Sciatic nerve (tissue), 2 donors: ENCODE measurements around the gene SORL1. TPM values are rescaled to one million over a fixed set of nuclear protein-coding genes. Genes with fewer than 3 reads are reported as not detected.
A peak's percentile ranks its signal among the peaks of the same experiment; 100 is the strongest.
"Not testable (repeated sequence)": the region's sequence is repeated elsewhere in the genome, so short reads cannot be mapped to it uniquely, and the experiment has no call there.

ENCODE experiments used
- ATAC-seq: fragments of 200-7000 bp; cut with Tn5 transposase; one replicate; pipeline ENCODE4 v1.9.1; 2020; ENCODE audit warnings: mild to moderate bottlenecking, moderate library complexity
- DNase-seq: peaks from one replicate; pipeline ENCODE4 v3.0.0-alpha.2; 2020; ENCODE audit warnings: low spot score
- intact Hi-C: fragments of 100-400 bp; cut with DNase I; formaldehyde crosslinking; loops from one replicate; pipeline ENCODE4 v1.14.2; 2022
- total RNA-seq: library from RNA; stranded (reverse); fragmentation: NEBNext Ultra II Directional; extraction: Animal tissue kit (Norgen Biotek cat#: 25700); gene quantifications from one replicate; pipeline ENCODE4 v1.2.1, GENCODE V29; 2021
- donor health status: DM: no; HTN: no; CAD: no.
- donor health status: DM: no; HTN: no; CAD: no.

The SORL1 gene
- total RNA-seq, 1 donor from 2014 or later = 45.1 TPM

- ATAC-seq, intact Hi-C loops, DNase-seq: not testable (repeated sequence)
Observed at GRCh38 chr11:121569332-121570299, 117.5 kb downstream of the SORL1 start.

GRCh38 chr11:121570453-121570852 lies 118.3 kb downstream of the SORL1 start:
- intact Hi-C loops = no loop called here
- DNase-seq = no peak
- ATAC-seq = no peak

GRCh38 chr11:121571506-121571905 lies 119.4 kb downstream of the SORL1 start:
- DNase-seq = no peak
- ATAC-seq = no peak
- intact Hi-C loops = no loop called here

GRCh38 chr11:121572571-121573059 lies 120.5 kb downstream of the SORL1 start:
- intact Hi-C loops = no loop called here
- no peak for DNase-seq
- ATAC-seq = no peak

GRCh38 chr11:121574801-121575200 lies 122.7 kb downstream of the SORL1 start:
- ATAC-seq (no peak), DNase-seq (no peak)
- intact Hi-C loops = no loop called here

GRCh38 chr11:121575250-121575962 lies 123.3 kb downstream of the SORL1 start:
- intact Hi-C loops = no loop called here
- ATAC-seq = peak; percentile 91
- DNase-seq = no peak

- intact Hi-C loops = no loop called here
- DNase-seq = no peak
- no peak for ATAC-seq
Observed at GRCh38 chr11:121575963-121576290, 123.8 kb downstream of the SORL1 start.

GRCh38 chr11:121576531-121576930 lies 124.4 kb downstream of the SORL1 start:
- intact Hi-C loops = no loop called here
- ATAC-seq (peak; percentile 43), DNase-seq (no peak)

GRCh38 chr11:121577106-121577848 lies 125.2 kb downstream of the SORL1 start:
- DNase-seq (no peak), ATAC-seq (no peak)
- intact Hi-C loops = no loop called here

GRCh38 chr11:121578251-121578976 lies 126.3 kb downstream of the SORL1 start:
- intact Hi-C loops = no loop called here
- peak; percentile 21 for ATAC-seq
- no peak for DNase-seq

GRCh38 chr11:121580154-121580553 lies 128.0 kb downstream of the SORL1 start:
- intact Hi-C loops = no loop called here
- ATAC-seq (no peak), DNase-seq (no peak)

GRCh38 chr11:121581607-121582006 lies 129.5 kb downstream of the SORL1 start:
- intact Hi-C loops = no loop called here
- DNase-seq = no peak
- no peak for ATAC-seq

GRCh38 chr11:121582296-121582695 lies 130.2 kb downstream of the SORL1 start:
- ATAC-seq (peak; percentile 85), DNase-seq (no peak)

GRCh38 chr11:121583825-121584224 lies 131.7 kb downstream of the SORL1 start:
- ATAC-seq = no peak
- DNase-seq = no peak
- intact Hi-C loops = no loop called here

More at GRCh38 chr11:121582296-121582695, 130.2 kb downstream of the SORL1 start:
- intact Hi-C loops = no loop called here

GRCh38 chr11:121586750-121587149 lies 134.6 kb downstream of the SORL1 start:
- DNase-seq = no peak
- ATAC-seq = no peak
- intact Hi-C loops = no loop called here

GRCh38 chr11:121587182-121587581 lies 135.1 kb downstream of the SORL1 start:
- intact Hi-C loops = no loop called here
- ATAC-seq = no peak

GRCh38 chr11:121588747-121589146 lies 136.6 kb downstream of the SORL1 start:
- intact Hi-C loops = no loop called here
- no peak for DNase-seq
- ATAC-seq = no peak

More at GRCh38 chr11:121587182-121587581, 135.1 kb downstream of the SORL1 start:
- DNase-seq = no peak

GRCh38 chr11:121589946-121590537 lies 137.9 kb downstream of the SORL1 start:
- DNase-seq = no peak
- intact Hi-C loops = loop anchor here (5.0 kb wide), 1 partner anchor 268 kb away; no protein-coding TSS in a partner anchor
- peak; percentile 40 for ATAC-seq
